CD4-positive, CD25-positive, alpha-beta regulatory T cell (primary cell): ENCODE measurements around the gene FCAMR. TPM values are rescaled to one million over a fixed set of nuclear protein-coding genes. Genes with fewer than 3 reads are reported as not detected.

Experiments used
- ATAC-seq, 2 donors: fragments of 150-1000 bp; cut with Tn5 transposase; one replicate each; pipeline ENCODE4 v1.10.0; 2021; ENCODE audit warnings: low read depth in 2 of 2, moderate number of reproducible peaks in 2 of 2, moderate library complexity in 1 of 2
- DNase-seq, 3 donors: peaks; one replicate each; pipeline versions ENCODE4 v3.0.0 to v3.0.0-alpha.2; 2012 to 2022; ENCODE audit warnings: mixed read lengths in 1 of 3
- H3K27ac ChIP-seq: one replicate; pipeline ENCODE4 v1.7.0; 2013; ENCODE audit warnings: mild to moderate bottlenecking, low read length; ENCODE audit not compliant: insufficient read depth, poor library complexity, severe bottlenecking
- H3K27me3 ChIP-seq: one replicate; pipeline ENCODE4 v1.7.0; 2013; ENCODE audit warnings: low read length; ENCODE audit not compliant: control insufficient read depth, insufficient read depth
- H3K36me3 ChIP-seq: one replicate; pipeline ENCODE4 v1.7.0; 2013; ENCODE audit warnings: mild to moderate bottlenecking, low read length, moderate library complexity; ENCODE audit not compliant: control insufficient read depth, insufficient read depth
- H3K4me1 ChIP-seq: 2 replicates; pipeline ENCODE4 v1.7.0; 2013; ENCODE audit warnings: mild to moderate bottlenecking, low read length; ENCODE audit not compliant: insufficient read depth, control insufficient read depth, poor library complexity, severe bottlenecking
- H3K4me3 ChIP-seq: one replicate; pipeline ENCODE4 v1.7.0; 2013; ENCODE audit warnings: low read depth, mild to moderate bottlenecking, low read length, moderate library complexity
- H3K9me3 ChIP-seq, 2 experiments: 1 replicate in 1 of 2; 2 replicates in 1 of 2; pipeline ENCODE4 v1.7.0; 2013; ENCODE audit warnings: low read length in 2 of 2, mild to moderate bottlenecking in 1 of 2, moderate library complexity in 1 of 2; ENCODE audit not compliant: control insufficient read depth in 2 of 2
- H3K27ac Mint-ChIP-seq, 3 donors: one replicate each; pipeline ENCODE4 v1.8.0; 2020 to 2022; ENCODE audit warnings: mild to moderate bottlenecking in 3 of 3, mixed read lengths in 3 of 3, moderate library complexity in 2 of 3
- H3K27me3 Mint-ChIP-seq: one replicate; pipeline ENCODE4 v1.8.0; 2022; ENCODE audit warnings: mild to moderate bottlenecking, mixed read lengths
- H3K36me3 Mint-ChIP-seq: one replicate; pipeline ENCODE4 v1.8.0; 2020; ENCODE audit warnings: mixed read lengths
- H3K4me1 Mint-ChIP-seq, 4 donors: one replicate each; pipeline ENCODE4 v1.8.0; 2020 to 2022; ENCODE audit warnings: mixed read lengths in 4 of 4, mild to moderate bottlenecking in 1 of 4
- H3K4me3 Mint-ChIP-seq, 4 donors: one replicate each; pipeline ENCODE4 v1.8.0; 2020 to 2022; ENCODE audit warnings: mild to moderate bottlenecking in 4 of 4, mixed read lengths in 4 of 4, moderate library complexity in 3 of 4
- H3K9me3 Mint-ChIP-seq, 7 donors: one replicate each; pipeline ENCODE4 v1.8.0; 2020 to 2022; ENCODE audit warnings: mixed read lengths in 7 of 7, mild to moderate bottlenecking in 3 of 7, moderate library complexity in 2 of 7
- polyA plus RNA-seq, 4 donors: library from polyadenylated mRNA; unstranded; fragments of 300-500 nt; fragmentation: Illumina TruSeq; gene quantifications; one replicate each; pipeline ENCODE4 v1.2.3, GENCODE V29; 2021
- total RNA-seq: library from RNA; stranded (reverse); gene quantifications from one replicate; pipeline ENCODE4 v1.2.3, GENCODE V29; 2022

The FCAMR gene
- total and polyA plus RNA-seq, 5 donors from 2014 or later = not detected

- Histone ChIP-seq H3K27ac (no peak overlapping the region), H3K36me3 (no peaks in the 10 kb centered on the region), H3K27me3 (no peaks in the 10 kb centered on the region), H3K4me1 (no peaks in the 10 kb centered on the region), H3K9me3 (no peaks in the 10 kb centered on the region), H3K4me3 (no peak overlapping the region)
- no peak overlapping the region for H3K4me3 Mint-ChIP-seq
- H3K4me1 Mint-ChIP-seq = no peaks in the 10 kb centered on the region
- peaks cover 4% of the 10 kb centered on the region for H3K36me3 Mint-ChIP-seq
- H3K9me3 Mint-ChIP-seq = peaks cover 0 to 3% (median 0%) of the 10 kb centered on the region in 7 donors
- peaks cover 4% of the 10 kb centered on the region for H3K27me3 Mint-ChIP-seq
- H3K27ac Mint-ChIP-seq = no peak overlapping the region
- DNase-seq = peak in 1 of 3 donors; percentile 18
- no peak for ATAC-seq
Measured at GRCh38 chr1:206954459-206955342, 15.6 kb downstream of the FCAMR start.

GRCh38 chr1:206953626-206954025 is 16.6 kb downstream of the FCAMR start:
- no peaks in the 10 kb centered on the region for H3K9me3 ChIP-seq
- peaks cover 0 to 3% (median 0%) of the 10 kb centered on the region in 7 donors for H3K9me3 Mint-ChIP-seq
- ATAC-seq (no peak), DNase-seq (no peak)
- H3K36me3 ChIP-seq = no peaks in the 10 kb centered on the region
- no peaks in the 10 kb centered on the region for H3K4me1 ChIP-seq
- no peak overlapping the region for H3K4me3 ChIP-seq
- no peaks in the 10 kb centered on the region for H3K4me1 Mint-ChIP-seq
- H3K4me3 Mint-ChIP-seq = no peak overlapping the region
- peaks cover under 1% of the 10 kb centered on the region for H3K27me3 Mint-ChIP-seq
- peaks cover 4% of the 10 kb centered on the region for H3K36me3 Mint-ChIP-seq
- H3K27me3 ChIP-seq = no peaks in the 10 kb centered on the region
- H3K27ac ChIP-seq = no peak overlapping the region
- H3K27ac Mint-ChIP-seq = peak overlapping the region in 1 of 3 donors; percentile 26

GRCh38 chr1:206953126-206953525 is 17.1 kb downstream of the FCAMR start:
- H3K27me3 ChIP-seq = no peaks in the 10 kb centered on the region
- Mint-ChIP-seq H3K27me3 (no peaks in the 10 kb centered on the region), H3K36me3 (peaks cover 4% of the 10 kb centered on the region), H3K4me1 (no peaks in the 10 kb centered on the region), H3K27ac (no peak overlapping the region), H3K4me3 (no peak overlapping the region), H3K9me3 (peaks cover 0 to 3% (median 0%) of the 10 kb centered on the region in 7 donors)
- H3K27ac ChIP-seq = no peak overlapping the region
- no peak for DNase-seq
- no peak overlapping the region for H3K4me3 ChIP-seq
- ATAC-seq = no peak
- H3K9me3 ChIP-seq = no peaks in the 10 kb centered on the region
- no peaks in the 10 kb centered on the region for H3K4me1 ChIP-seq
- H3K36me3 ChIP-seq = no peaks in the 10 kb centered on the region

GRCh38 chr1:206952171-206952570 is 18.1 kb downstream of the FCAMR start:
- Histone ChIP-seq H3K4me3 (no peak overlapping the region), H3K27ac (no peak overlapping the region), H3K9me3 (no peaks in the 10 kb centered on the region), H3K36me3 (no peaks in the 10 kb centered on the region), H3K27me3 (no peaks in the 10 kb centered on the region), H3K4me1 (no peaks in the 10 kb centered on the region)
- no peaks in the 10 kb centered on the region for H3K27me3 Mint-ChIP-seq
- H3K4me3 Mint-ChIP-seq = no peak overlapping the region
- DNase-seq (no peak), ATAC-seq (no peak)
- peaks cover 4% of the 10 kb centered on the region for H3K36me3 Mint-ChIP-seq
- no peak overlapping the region for H3K27ac Mint-ChIP-seq
- H3K9me3 Mint-ChIP-seq = peaks cover 0 to 3% (median 0%) of the 10 kb centered on the region in 7 donors
- H3K4me1 Mint-ChIP-seq = no peaks in the 10 kb centered on the region

- H3K4me1 ChIP-seq = no peaks in the 10 kb centered on the region
- H3K9me3 ChIP-seq = no peaks in the 10 kb centered on the region
- H3K27me3 Mint-ChIP-seq = no peaks in the 10 kb centered on the region
- no peak overlapping the region for H3K4me3 Mint-ChIP-seq
- H3K36me3 Mint-ChIP-seq = peaks cover 4% of the 10 kb centered on the region
- DNase-seq (no peak), ATAC-seq (no peak)
- no peaks in the 10 kb centered on the region for H3K36me3 ChIP-seq
- no peak overlapping the region for H3K4me3 ChIP-seq
- peaks cover 0 to 4% (median 0%) of the 10 kb centered on the region in 7 donors for H3K9me3 Mint-ChIP-seq
- no peak overlapping the region for H3K27ac Mint-ChIP-seq
- no peaks in the 10 kb centered on the region for H3K27me3 ChIP-seq
- H3K27ac ChIP-seq = no peak overlapping the region
- no peaks in the 10 kb centered on the region for H3K4me1 Mint-ChIP-seq
Measured at GRCh38 chr1:206951318-206952100, 18.8 kb downstream of the FCAMR start.

GRCh38 chr1:206949641-206950040 is 20.6 kb downstream of the FCAMR start:
- no peak overlapping the region for H3K27ac ChIP-seq
- Mint-ChIP-seq H3K4me1 (peaks cover 0 to 2% (median 0%) of the 10 kb centered on the region in 4 donors), H3K27me3 (peaks cover 6% of the 10 kb centered on the region), H3K4me3 (no peak overlapping the region), H3K9me3 (peaks cover 0 to 4% (median 0%) of the 10 kb centered on the region in 7 donors), H3K27ac (no peak overlapping the region), H3K36me3 (peaks cover 4% of the 10 kb centered on the region)
- no peaks in the 10 kb centered on the region for H3K4me1 ChIP-seq
- no peak for DNase-seq
- peaks cover 2% of the 10 kb centered on the region for H3K27me3 ChIP-seq
- no peak for ATAC-seq
- no peak overlapping the region for H3K4me3 ChIP-seq
- no peaks in the 10 kb centered on the region for H3K9me3 ChIP-seq
- H3K36me3 ChIP-seq = no peaks in the 10 kb centered on the region

- no peak overlapping the region for H3K4me3 Mint-ChIP-seq
- no peak overlapping the region for H3K27ac ChIP-seq
- no peak overlapping the region for H3K27ac Mint-ChIP-seq
- H3K4me1 ChIP-seq = no peaks in the 10 kb centered on the region
- no peak for ATAC-seq
- DNase-seq = no peak
- H3K9me3 Mint-ChIP-seq = peaks cover 0 to 4% (median 0%) of the 10 kb centered on the region in 7 donors
- no peak overlapping the region for H3K4me3 ChIP-seq
- no peaks in the 10 kb centered on the region for H3K9me3 ChIP-seq
- H3K4me1 Mint-ChIP-seq = peaks cover 0 to 2% (median 0%) of the 10 kb centered on the region in 4 donors
- peaks cover 4% of the 10 kb centered on the region for H3K36me3 Mint-ChIP-seq
- no peaks in the 10 kb centered on the region for H3K36me3 ChIP-seq
- H3K27me3 ChIP-seq = peaks cover 2% of the 10 kb centered on the region
- peaks cover 11% of the 10 kb centered on the region for H3K27me3 Mint-ChIP-seq
Measured at GRCh38 chr1:206949208-206949607, 21.1 kb downstream of the FCAMR start.
